Subcutaneous abdominal adipose tissue (tissue), 5 donors: ENCODE measurements around the gene ABHD17A.
"Not testable (repeated sequence)": the region's sequence is repeated elsewhere in the genome, so short reads cannot be mapped to it uniquely, and the experiment has no call there.

Source experiments
- H3K27ac ChIP-seq: one replicate; pipeline ENCODE4 v1.7.0; 2013; ENCODE audit warnings: low read depth, mild to moderate bottlenecking, inconsistent platforms, low read length, moderate library complexity
- H3K27me3 ChIP-seq, 5 donors: one replicate each; pipeline ENCODE4 v1.7.0; 2013; ENCODE audit warnings: low read length in 5 of 5, inconsistent platforms in 1 of 5; ENCODE audit not compliant: control insufficient read depth in 5 of 5, insufficient read depth in 4 of 5
- H3K36me3 ChIP-seq, 5 donors: one replicate each; pipeline ENCODE4 v1.7.0; 2013; ENCODE audit warnings: low read length in 5 of 5; ENCODE audit not compliant: control insufficient read depth in 5 of 5, insufficient read depth in 5 of 5
- H3K4me1 ChIP-seq, 5 donors: one replicate each; pipeline ENCODE4 v1.7.0; 2013; ENCODE audit warnings: low read length in 5 of 5, mild to moderate bottlenecking in 3 of 5, moderate library complexity in 1 of 5; ENCODE audit not compliant: control insufficient read depth in 5 of 5, insufficient read depth in 5 of 5
- H3K4me3 ChIP-seq, 5 donors: one replicate each; pipeline ENCODE4 v1.7.0; 2013; ENCODE audit warnings: low read length in 5 of 5, low read depth in 1 of 5
- H3K9ac ChIP-seq, 5 donors: one replicate each; pipeline ENCODE4 v1.7.0; 2013; ENCODE audit warnings: low read length in 5 of 5, mild to moderate bottlenecking in 4 of 5, moderate library complexity in 3 of 5
- H3K9me3 ChIP-seq, 5 donors: one replicate each; pipeline ENCODE4 v1.7.0; 2013; ENCODE audit warnings: low read length in 5 of 5; ENCODE audit not compliant: control insufficient read depth in 5 of 5
- donor health status: healthy.
- donor health status: healthy.
- donor health status: healthy.
- donor health status: healthy.
- donor health status: healthy.

The ABHD17A gene

GRCh38 chr19:1876496-1877279 is 8.6 kb downstream of the ABHD17A start:
- H3K27me3 ChIP-seq, H3K9me3 ChIP-seq: not testable (repeated sequence)
- Histone ChIP-seq H3K27ac (peak overlapping the region; percentile 86), H3K4me3 (peak overlapping the region; percentile 61 to 96 (median 90)), H3K4me1 (peaks cover 7 to 57% (median 52%) of the 10 kb centered on the region in 5 donors), H3K36me3 (peaks cover 0 to 18% (median 5%) of the 10 kb centered on the region in 5 donors), H3K9ac (peak overlapping the region in 4 of 5 donors; percentile 45 to 94 (median 77))

DNA sequence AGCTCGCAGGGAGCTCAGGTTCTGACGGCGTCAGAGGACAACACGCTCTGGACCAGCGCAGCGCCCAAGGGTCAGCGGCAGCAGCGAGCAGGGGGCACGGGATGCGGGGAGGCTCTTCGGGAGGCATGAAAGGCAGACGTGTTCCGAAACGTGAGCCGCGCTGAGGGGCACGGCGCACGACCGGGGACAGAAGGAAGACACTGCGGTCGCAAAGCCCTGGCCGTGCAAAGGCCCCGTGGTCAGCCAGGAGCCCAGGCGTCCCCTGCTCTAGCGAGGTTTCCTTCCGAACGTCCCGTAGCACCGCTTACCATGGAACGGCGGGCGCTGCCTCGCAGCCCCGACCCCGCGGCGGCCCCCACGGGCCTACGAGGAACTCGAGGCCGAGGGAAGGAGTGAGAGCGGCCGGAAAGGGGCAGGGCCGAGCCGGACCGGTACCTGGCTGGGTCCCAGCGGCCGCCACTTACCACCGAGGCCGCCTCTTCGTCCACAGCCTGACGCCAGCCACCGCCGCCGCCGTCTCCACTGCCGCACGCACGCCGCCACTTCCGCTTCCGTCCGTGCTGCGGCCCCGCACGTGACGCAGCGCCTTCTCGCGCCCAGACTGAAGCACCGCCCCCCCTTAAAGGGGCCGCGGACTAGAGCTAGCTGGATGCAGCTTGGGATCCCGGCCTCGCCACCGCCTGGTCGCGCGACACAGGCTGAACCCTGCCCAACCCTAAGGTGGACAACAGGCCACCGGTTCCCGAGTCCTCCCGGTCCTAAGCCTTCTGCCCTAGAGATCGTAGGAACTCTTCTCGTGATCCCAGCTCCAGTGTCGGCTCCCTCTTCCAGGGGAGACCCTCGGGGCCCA is 9.4 kb downstream of the ABHD17A start:
- Histone ChIP-seq H3K27ac (peak overlapping the region; percentile 86), H3K27me3 (no peaks in the 10 kb centered on the region), H3K9me3 (no peaks in the 10 kb centered on the region), H3K4me1 (peaks cover 7 to 55% (median 49%) of the 10 kb centered on the region in 5 donors), H3K4me3 (peak overlapping the region; percentile 77 to 96 (median 90)), H3K9ac (peak overlapping the region in 4 of 5 donors; percentile 84 to 94 (median 90)), H3K36me3 (peaks cover 0 to 22% (median 8%) of the 10 kb centered on the region in 5 donors)

GRCh38 chr19:1875265-1875645 is 10.0 kb downstream of the ABHD17A start:
- Histone ChIP-seq H3K4me3 (peak overlapping the region; percentile 77 to 96 (median 90)), H3K27ac (peak overlapping the region; percentile 86), H3K36me3 (peaks cover 0 to 20% (median 8%) of the 10 kb centered on the region in 5 donors), H3K9ac (peak overlapping the region in 4 of 5 donors; percentile 84 to 94 (median 90)), H3K4me1 (peaks cover 7 to 48% (median 43%) of the 10 kb centered on the region in 5 donors)
- H3K9me3 ChIP-seq, H3K27me3 ChIP-seq: not testable (repeated sequence)

- H3K9me3 ChIP-seq = no peaks in the 10 kb centered on the region
- H3K36me3 ChIP-seq = peaks cover 0 to 18% (median 5%) of the 10 kb centered on the region in 5 donors
- no peaks in the 10 kb centered on the region for H3K27me3 ChIP-seq
- peaks cover 7 to 45% (median 42%) of the 10 kb centered on the region in 5 donors for H3K4me1 ChIP-seq
- peak overlapping the region; percentile 77 to 96 (median 90) for H3K4me3 ChIP-seq
- H3K27ac ChIP-seq = peak overlapping the region; percentile 86
- H3K9ac ChIP-seq = peak overlapping the region in 3 of 5 donors; percentile 88 to 94 (median 93)
Measured at GRCh38 chr19:1874554-1875185, 10.6 kb downstream of the ABHD17A start.

GRCh38 chr19:1873524-1874473 is 11.5 kb downstream of the ABHD17A start:
- Histone ChIP-seq H3K36me3 (peaks cover 0 to 16% (median 5%) of the 10 kb centered on the region in 5 donors), H3K4me3 (peak overlapping the region in 3 of 5 donors; percentile 42 to 96 (median 90)), H3K9ac (peak overlapping the region in 3 of 5 donors; percentile 8 to 68 (median 53)), H3K27ac (peak overlapping the region; percentile 86), H3K9me3 (no peaks in the 10 kb centered on the region), H3K27me3 (no peaks in the 10 kb centered on the region), H3K4me1 (peaks cover 7 to 46% (median 43%) of the 10 kb centered on the region in 5 donors)

GRCh38 chr19:1872807-1873523 is 12.3 kb downstream of the ABHD17A start:
- peaks cover 7 to 46% (median 43%) of the 10 kb centered on the region in 5 donors for H3K4me1 ChIP-seq
- peak overlapping the region in 4 of 5 donors; percentile 4 to 68 (median 30) for H3K9ac ChIP-seq
- no peaks in the 10 kb centered on the region for H3K27me3 ChIP-seq
- H3K27ac ChIP-seq = peak overlapping the region; percentile 86
- peaks cover 0 to 16% (median 5%) of the 10 kb centered on the region in 5 donors for H3K36me3 ChIP-seq
- H3K9me3 ChIP-seq = no peaks in the 10 kb centered on the region
- H3K4me3 ChIP-seq = peak overlapping the region in 3 of 5 donors; percentile 42 to 96 (median 49)

GRCh38 chr19:1871630-1872029 is 13.7 kb downstream of the ABHD17A start:
- no peaks in the 10 kb centered on the region for H3K9me3 ChIP-seq
- H3K4me1 ChIP-seq = peaks cover 7 to 45% (median 42%) of the 10 kb centered on the region in 5 donors
- no peak overlapping the region for H3K9ac ChIP-seq
- peaks cover 0 to 16% (median 5%) of the 10 kb centered on the region in 5 donors for H3K36me3 ChIP-seq
- no peak overlapping the region for H3K27ac ChIP-seq
- no peak overlapping the region for H3K4me3 ChIP-seq
- no peaks in the 10 kb centered on the region for H3K27me3 ChIP-seq

DNA sequence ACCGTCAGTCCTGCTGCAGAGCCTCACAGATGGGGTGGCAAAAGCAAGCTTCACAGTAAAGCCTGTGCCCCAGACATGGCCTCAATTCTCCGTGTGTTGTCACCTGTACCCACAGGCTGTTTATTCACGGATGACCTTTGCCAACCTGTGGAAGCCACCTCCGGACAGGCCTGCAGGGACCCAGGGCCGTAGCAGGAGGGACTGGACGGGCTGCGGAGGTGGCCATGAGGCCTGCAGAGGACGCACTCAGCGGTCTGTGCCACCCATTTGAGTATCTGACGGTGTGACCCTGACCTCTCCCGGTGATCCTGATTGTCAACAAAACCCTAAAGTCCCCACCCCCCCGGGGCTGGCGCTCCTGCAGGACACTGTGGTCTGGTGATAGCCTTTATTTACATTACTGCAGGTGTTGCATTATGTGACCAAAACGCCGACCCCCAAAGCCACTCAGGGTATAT is 14.1 kb downstream of the ABHD17A start:
- no peak overlapping the region for H3K4me3 ChIP-seq
- H3K4me1 ChIP-seq = peaks cover 7 to 40% (median 37%) of the 10 kb centered on the region in 5 donors
- H3K27ac ChIP-seq = no peak overlapping the region
- peaks cover 0 to 16% (median 5%) of the 10 kb centered on the region in 5 donors for H3K36me3 ChIP-seq
- no peak overlapping the region for H3K9ac ChIP-seq
- no peaks in the 10 kb centered on the region for H3K9me3 ChIP-seq
- no peaks in the 10 kb centered on the region for H3K27me3 ChIP-seq
